Activated naive CD8-positive, alpha-beta T cell treated with anti-CD3 and anti-CD28 coated beads, Interleukin-2, amount 10 ng/mL, durations not matched to agents 7 days and 5 days (primary cell): ENCODE measurements around the gene LAMA3. TPM values are rescaled to one million over a fixed set of nuclear protein-coding genes. Genes with fewer than 3 reads are reported as not detected.
A peak's percentile ranks its signal among the peaks of the same experiment; 100 is the strongest.

Experiments used
- ATAC-seq: fragments of 150-1000 bp; cut with Tn5 transposase; one replicate; pipeline ENCODE4 v1.10.0; 2021; ENCODE audit warnings: low read depth, moderate library complexity
- POLR2A ChIA-PET: fragments of 350-600 bp; sonication (Branson Sonifier 250); formaldehyde crosslinking; loops from one replicate; lab custom pipeline; 2021; ENCODE audit warnings: antibody characterized with exemption; lab: Charles Lee
- DNase-seq: peaks from one replicate; pipeline ENCODE4 v3.0.0; 2021
- H3K27ac Mint-ChIP-seq: one replicate; pipeline ENCODE4 v1.8.0; 2022; ENCODE audit warnings: mild to moderate bottlenecking, mixed read lengths
- H3K27me3 Mint-ChIP-seq: one replicate; pipeline ENCODE4 v1.8.0; 2022; ENCODE audit warnings: mild to moderate bottlenecking, moderate library complexity, mixed read lengths
- H3K36me3 Mint-ChIP-seq: one replicate; pipeline ENCODE4 v1.8.0; 2021; ENCODE audit warnings: mild to moderate bottlenecking, mixed read lengths
- H3K4me1 Mint-ChIP-seq: one replicate; pipeline ENCODE4 v1.8.0; 2021; ENCODE audit warnings: mixed read lengths
- H3K4me3 Mint-ChIP-seq: one replicate; pipeline ENCODE4 v1.8.0; 2022; ENCODE audit warnings: mild to moderate bottlenecking, moderate library complexity, mixed read lengths
- H3K9me3 Mint-ChIP-seq: one replicate; pipeline ENCODE4 v1.8.0; 2021; ENCODE audit warnings: mixed read lengths
- total RNA-seq, 2 experiments: library from RNA; stranded (reverse); gene quantifications; one replicate each; pipeline ENCODE4 v1.2.3, GENCODE V29; 2021

LAMA3 gene
- total RNA-seq, 2 experiments from 2014 or later, result 0.14 to 0.19 TPM

GRCh38 chr18:23844991-23845680 is 155.9 kb downstream of the LAMA3 start:
- Mint-ChIP-seq H3K4me1 (peaks cover 3% of the 10 kb centered on the region), H3K4me3 (no peak overlapping the region), H3K27me3 (peaks cover 13% of the 10 kb centered on the region), H3K27ac (no peak overlapping the region), H3K36me3 (no peaks in the 10 kb centered on the region), H3K9me3 (no peaks in the 10 kb centered on the region)
- POLR2A ChIA-PET, result interaction anchor here (1.3 kb wide), 1 partner anchor 16 kb away, joined by 3 read pairs; no protein-coding TSS in a partner anchor
- ATAC-seq (no peak), DNase-seq (no peak)

- no peaks in the 10 kb centered on the region for H3K9me3 Mint-ChIP-seq
- ATAC-seq (no peak), DNase-seq (no peak)
- peaks cover 3% of the 10 kb centered on the region for H3K4me1 Mint-ChIP-seq
- H3K4me3 Mint-ChIP-seq, result no peak overlapping the region
- no peak overlapping the region for H3K27ac Mint-ChIP-seq
- H3K36me3 Mint-ChIP-seq, result no peaks in the 10 kb centered on the region
- POLR2A ChIA-PET, result interaction anchor here (1.3 kb wide), 1 partner anchor 17 kb away, joined by 3 read pairs; no protein-coding TSS in a partner anchor
- H3K27me3 Mint-ChIP-seq, result peaks cover 15% of the 10 kb centered on the region
These were observed 156.9 kb downstream of the LAMA3 start for GRCh38 chr18:23845988-23846630.

- ATAC-seq (no peak), DNase-seq (no peak)
- Mint-ChIP-seq H3K4me3 (no peak overlapping the region), H3K4me1 (peaks cover 5% of the 10 kb centered on the region), H3K9me3 (no peaks in the 10 kb centered on the region), H3K27me3 (peaks cover 13% of the 10 kb centered on the region), H3K36me3 (no peaks in the 10 kb centered on the region), H3K27ac (no peak overlapping the region)
- POLR2A ChIA-PET, result no interaction called here
These were observed 158.2 kb downstream of the LAMA3 start for GRCh38 chr18:23847321-23847986.

- no peaks in the 10 kb centered on the region for H3K9me3 Mint-ChIP-seq
These were observed 159.9 kb downstream of the LAMA3 start for GRCh38 chr18:23849141-23849540.

GRCh38 chr18:23850215-23850614 is 161.0 kb downstream of the LAMA3 start:
- no peak overlapping the region for H3K4me3 Mint-ChIP-seq
- peaks cover 9% of the 10 kb centered on the region for H3K4me1 Mint-ChIP-seq
- H3K27me3 Mint-ChIP-seq, result peaks cover 2% of the 10 kb centered on the region
- H3K27ac Mint-ChIP-seq, result no peak overlapping the region
- DNase-seq (no peak), ATAC-seq (no peak)
- no peaks in the 10 kb centered on the region for H3K9me3 Mint-ChIP-seq
- POLR2A ChIA-PET, result interaction anchor here (1.2 kb wide), 1 partner anchor 14 kb away, joined by 3 read pairs; no protein-coding TSS in a partner anchor
- no peaks in the 10 kb centered on the region for H3K36me3 Mint-ChIP-seq

More at GRCh38 chr18:23849141-23849540, 159.9 kb downstream of the LAMA3 start:
- peaks cover 9% of the 10 kb centered on the region for H3K4me1 Mint-ChIP-seq
- no peak for DNase-seq
- H3K27me3 Mint-ChIP-seq, result peaks cover 2% of the 10 kb centered on the region
- ATAC-seq, result no peak
- H3K27ac Mint-ChIP-seq, result no peak overlapping the region
- no peak overlapping the region for H3K4me3 Mint-ChIP-seq
- POLR2A ChIA-PET, result interaction anchor here (1.2 kb wide), 1 partner anchor 15 kb away, joined by 3 read pairs; no protein-coding TSS in a partner anchor
- no peaks in the 10 kb centered on the region for H3K36me3 Mint-ChIP-seq

- H3K9me3 Mint-ChIP-seq, result no peaks in the 10 kb centered on the region
- POLR2A ChIA-PET, result interaction anchor here (1.0 kb wide), 1 partner anchor 10 kb away, joined by 3 read pairs; no protein-coding TSS in a partner anchor
- no peaks in the 10 kb centered on the region for H3K36me3 Mint-ChIP-seq
- DNase-seq, result no peak
- no peak overlapping the region for H3K4me3 Mint-ChIP-seq
- ATAC-seq, result no peak
- H3K27ac Mint-ChIP-seq, result no peak overlapping the region
- peaks cover 2% of the 10 kb centered on the region for H3K27me3 Mint-ChIP-seq
- peaks cover 11% of the 10 kb centered on the region for H3K4me1 Mint-ChIP-seq
These were observed 162.3 kb downstream of the LAMA3 start for GRCh38 chr18:23851470-23852002.

- Mint-ChIP-seq H3K9me3 (no peaks in the 10 kb centered on the region), H3K4me3 (no peak overlapping the region), H3K4me1 (peaks cover 13% of the 10 kb centered on the region), H3K36me3 (no peaks in the 10 kb centered on the region), H3K27ac (peak overlapping the region; percentile 17), H3K27me3 (peaks cover 2% of the 10 kb centered on the region)
- POLR2A ChIA-PET, result no interaction called here
- DNase-seq (no peak), ATAC-seq (no peak)
These were observed 163.2 kb downstream of the LAMA3 start for GRCh38 chr18:23852236-23853045.

GRCh38 chr18:23853448-23854195 is 164.4 kb downstream of the LAMA3 start:
- Mint-ChIP-seq H3K4me3 (no peak overlapping the region), H3K27me3 (peaks cover 5% of the 10 kb centered on the region), H3K4me1 (peaks cover 13% of the 10 kb centered on the region), H3K9me3 (no peaks in the 10 kb centered on the region), H3K27ac (no peak overlapping the region), H3K36me3 (no peaks in the 10 kb centered on the region)
- POLR2A ChIA-PET, result no interaction called here
- ATAC-seq, result no peak
- no peak for DNase-seq

GRCh38 chr18:23855721-23856120 is 166.5 kb downstream of the LAMA3 start:
- Mint-ChIP-seq H3K4me1 (peaks cover 16% of the 10 kb centered on the region), H3K27ac (no peak overlapping the region), H3K36me3 (no peaks in the 10 kb centered on the region), H3K9me3 (no peaks in the 10 kb centered on the region), H3K4me3 (no peak overlapping the region), H3K27me3 (peaks cover 3% of the 10 kb centered on the region)
- DNase-seq (no peak), ATAC-seq (no peak)
- POLR2A ChIA-PET, result no interaction called here

GRCh38 chr18:23856466-23857163 is 167.4 kb downstream of the LAMA3 start:
- Mint-ChIP-seq H3K9me3 (no peaks in the 10 kb centered on the region), H3K4me3 (no peak overlapping the region), H3K27ac (no peak overlapping the region), H3K4me1 (peaks cover 24% of the 10 kb centered on the region), H3K36me3 (peaks cover 2% of the 10 kb centered on the region), H3K27me3 (peaks cover 3% of the 10 kb centered on the region)
- DNase-seq (no peak), ATAC-seq (no peak)
- POLR2A ChIA-PET, result no interaction called here

- H3K4me1 Mint-ChIP-seq, result peaks cover 30% of the 10 kb centered on the region
- no peak for ATAC-seq
- no peaks in the 10 kb centered on the region for H3K9me3 Mint-ChIP-seq
- H3K27ac Mint-ChIP-seq, result no peak overlapping the region
- H3K4me3 Mint-ChIP-seq, result no peak overlapping the region
- POLR2A ChIA-PET, result no interaction called here
- no peak for DNase-seq
- H3K27me3 Mint-ChIP-seq, result peaks cover 3% of the 10 kb centered on the region
- H3K36me3 Mint-ChIP-seq, result peaks cover 2% of the 10 kb centered on the region
These were observed 167.9 kb downstream of the LAMA3 start for GRCh38 chr18:23857164-23857552.

- POLR2A ChIA-PET, result no interaction called here
- peaks cover 3% of the 10 kb centered on the region for H3K27me3 Mint-ChIP-seq
- H3K4me1 Mint-ChIP-seq, result peaks cover 30% of the 10 kb centered on the region
- H3K4me3 Mint-ChIP-seq, result no peak overlapping the region
- H3K27ac Mint-ChIP-seq, result peak overlapping the region; percentile 59
- no peaks in the 10 kb centered on the region for H3K9me3 Mint-ChIP-seq
- H3K36me3 Mint-ChIP-seq, result peaks cover 2% of the 10 kb centered on the region
- DNase-seq (no peak), ATAC-seq (no peak)
These were observed 168.5 kb downstream of the LAMA3 start for GRCh38 chr18:23857756-23858155.
